H1 (cell line): ENCODE measurements around the gene KCNH1. TPM values are rescaled to one million over a fixed set of nuclear protein-coding genes. Genes with fewer than 3 reads are reported as not detected.

Source experiments
- CTCF ChIA-PET: fragments of 300-600 bp; sonication (Branson Sonifier 250); formaldehyde crosslinking; loops from one replicate; lab custom pipeline; 2021; ENCODE audit not compliant: partially characterized antibody; lab: Charles Lee
- POLR2A ChIA-PET: fragments of 300-600 bp; sonication (Branson Sonifier 250); formaldehyde crosslinking; loops from one replicate; lab custom pipeline; 2021; ENCODE audit warnings: inconsistent platforms; ENCODE audit not compliant: partially characterized antibody; lab: Charles Lee
- DNase-seq, 2 experiments: peaks; one replicate each; pipeline versions ENCODE4 v3.0.0 to v3.0.0-alpha.2; 2010 to 2022; ENCODE audit warnings: low spot score in 2 of 2, low read depth in 1 of 2, mixed read lengths in 1 of 2
- FAIRE-seq: peaks from 2 replicates; lab custom pipeline; 2011; peaks lifted over from hg19 to GRCh38; lab: Jason Lieb, UNC
- H2AFZ ChIP-seq: 2 replicates; pipeline ENCODE4 v1.8.1; 2012; ENCODE audit warnings: low read length, inconsistent platforms
- H2AK5ac ChIP-seq: 2 replicates; pipeline ENCODE4 v1.6.1; 2013; ENCODE audit warnings: low read depth, low read length
- H2BK120ac ChIP-seq: replicated peaks from 2 replicates; pipeline ENCODE3; 2013; ENCODE audit warnings: low read depth, low read length, inconsistent platforms
- H2BK12ac ChIP-seq: 2 replicates; pipeline ENCODE4 v1.6.1; 2013; ENCODE audit warnings: low read depth, low read length
- H2BK15ac ChIP-seq: 2 replicates; pipeline ENCODE4 v1.6.1; 2013; ENCODE audit warnings: low read length
- H2BK20ac ChIP-seq: 2 replicates; pipeline ENCODE4 v1.6.1; 2013; ENCODE audit warnings: low read length
- H2BK5ac ChIP-seq: 2 replicates; pipeline ENCODE4 v1.6.1; 2013; ENCODE audit warnings: low read depth, low read length
- H3K14ac ChIP-seq: 2 replicates; pipeline ENCODE4 v1.6.1; 2013; ENCODE audit warnings: inconsistent platforms; ENCODE audit not compliant: insufficient read length
- H3K18ac ChIP-seq: 2 replicates; pipeline ENCODE4 v1.6.1; 2013; ENCODE audit warnings: low read length; ENCODE audit errors: extremely low read depth
- H3K23ac ChIP-seq: 2 replicates; pipeline ENCODE4 v1.6.1; 2013; ENCODE audit warnings: inconsistent platforms; ENCODE audit not compliant: insufficient read length
- H3K23me2 ChIP-seq: 2 replicates; pipeline ENCODE4 v1.6.1; 2013; ENCODE audit warnings: low read depth, low read length
- H3K27ac ChIP-seq: 2 replicates; pipeline ENCODE4 v1.6.1; 2011; ENCODE audit warnings: low read depth, low read length, inconsistent platforms
- H3K27me3 ChIP-seq, 4 experiments: replicated peaks in 1 of 4; 1 replicate in 1 of 4; 2 replicates in 3 of 4; pipeline versions ENCODE4 v1.6.1 to v1.8.1; 2011 to 2013; ENCODE audit warnings: low read length in 3 of 4, mild to moderate bottlenecking in 3 of 4, inconsistent platforms in 2 of 4, mixed read lengths in 2 of 4, moderate library complexity in 1 of 4; ENCODE audit not compliant: control insufficient read depth in 3 of 4, insufficient read depth in 3 of 4; ENCODE audit errors: extremely low read depth in 1 of 4
- H3K36me3 ChIP-seq, 4 experiments: 2 replicates each; pipeline versions ENCODE4 v1.6.1 to v1.8.1; 2011 to 2013; ENCODE audit warnings: mild to moderate bottlenecking in 4 of 4, low read length in 3 of 4, moderate library complexity in 2 of 4, control low read depth in 1 of 4, inconsistent platforms in 1 of 4; ENCODE audit not compliant: insufficient read depth in 4 of 4, control insufficient read depth in 2 of 4
- H3K4ac ChIP-seq: replicated peaks from 2 replicates; pipeline ENCODE3; 2013; ENCODE audit warnings: low read length, low read depth, mixed read lengths, inconsistent platforms; ENCODE audit not compliant: insufficient read length
- H3K4me1 ChIP-seq, 4 experiments: replicated peaks in 1 of 4; 1 replicate in 1 of 4; 2 replicates in 3 of 4; pipeline versions ENCODE4 v1.6.1 to v1.8.1; 2011 to 2013; ENCODE audit warnings: low read length in 3 of 4, inconsistent platforms in 2 of 4, mixed read lengths in 1 of 4; ENCODE audit not compliant: insufficient read depth in 4 of 4, control insufficient read depth in 3 of 4
- H3K4me2 ChIP-seq, 2 experiments: 2 replicates each; pipeline versions ENCODE4 v1.6.1 to v1.8.1; 2011 to 2013; ENCODE audit warnings: low read depth in 2 of 2, low read length in 2 of 2, control low read depth in 1 of 2, inconsistent platforms in 1 of 2, mild to moderate bottlenecking in 1 of 2; ENCODE audit not compliant: insufficient read depth in 1 of 2
- H3K4me3 ChIP-seq, 4 experiments: fragments of 200-600, 300-600 bp in 1 of 4; sonication (generic), shearing (Covaris generic), sonication (Bioruptor Twin) in 1 of 4; 2 replicates each; pipeline versions ENCODE4 v1.5.1 to v1.8.1; 2011 to 2016; ENCODE audit warnings: low read length in 4 of 4, low read depth in 3 of 4, control low read depth in 2 of 4, inconsistent platforms in 2 of 4, mild to moderate bottlenecking in 2 of 4, mixed read lengths in 1 of 4, moderate library complexity in 1 of 4; ENCODE audit not compliant: insufficient read depth in 2 of 4; ENCODE audit errors: extremely low read depth in 1 of 4
- H3K56ac ChIP-seq: replicated peaks from 2 replicates; pipeline ENCODE3; 2013; ENCODE audit warnings: low read depth, mild to moderate bottlenecking, mixed read lengths, low read length, inconsistent platforms; ENCODE audit not compliant: insufficient read length
- H3K79me1 ChIP-seq: 2 replicates; pipeline ENCODE4 v1.6.1; 2013; ENCODE audit warnings: low read depth, low read length, control low read depth
- H3K79me2 ChIP-seq, 2 experiments: 2 replicates each; pipeline versions ENCODE4 v1.6.1 to v1.8.1; 2012 to 2013; ENCODE audit warnings: low read length in 2 of 2, mild to moderate bottlenecking in 2 of 2, inconsistent platforms in 1 of 2; ENCODE audit not compliant: insufficient read depth in 2 of 2, control insufficient read depth in 1 of 2
- H3K9ac ChIP-seq, 4 experiments: replicated peaks in 1 of 4; 1 replicate in 1 of 4; 2 replicates in 3 of 4; pipeline versions ENCODE4 v1.6.1 to v1.8.1; 2011 to 2013; ENCODE audit warnings: low read depth in 3 of 4, low read length in 3 of 4, control low read depth in 2 of 4, mild to moderate bottlenecking in 2 of 4, moderate library complexity in 2 of 4, inconsistent platforms in 1 of 4; ENCODE audit errors: extremely low read depth in 1 of 4
- H3K9me3 ChIP-seq, 2 experiments: 2 replicates each; pipeline versions ENCODE4 v1.6.1 to v1.8.1; 2012 to 2013; ENCODE audit warnings: mild to moderate bottlenecking in 2 of 2, moderate library complexity in 2 of 2, control low read depth in 1 of 2, inconsistent platforms in 1 of 2, low read depth in 1 of 2, low read length in 1 of 2, mixed read lengths in 1 of 2; ENCODE audit not compliant: insufficient read depth in 2 of 2
- H4K20me1 ChIP-seq, 2 experiments: replicated peaks in 1 of 2; 2 replicates each; pipeline versions ENCODE3 to v1.8.1; 2011 to 2013; ENCODE audit warnings: inconsistent platforms in 2 of 2, low read length in 2 of 2, mild to moderate bottlenecking in 1 of 2; ENCODE audit not compliant: insufficient read depth in 2 of 2, control insufficient read depth in 1 of 2
- H4K5ac ChIP-seq: 2 replicates; pipeline ENCODE4 v1.6.1; 2013; ENCODE audit warnings: low read length, low read depth, mixed read lengths, inconsistent platforms; ENCODE audit not compliant: insufficient read length
- H4K8ac ChIP-seq: 2 replicates; pipeline ENCODE4 v1.8.0; 2013; ENCODE audit warnings: mild to moderate bottlenecking, moderate library complexity, low read length, inconsistent platforms; ENCODE audit not compliant: insufficient read depth; ENCODE audit errors: extremely low read depth
- H4K91ac ChIP-seq: replicated peaks from 2 replicates; pipeline ENCODE3; 2013; ENCODE audit warnings: low read length, mixed read lengths, inconsistent platforms; ENCODE audit not compliant: insufficient read length
- EGR1 ChIP-seq: IDR thresholded peaks from 2 replicates; pipeline ENCODE4 v1.6.1; 2011; ENCODE audit warnings: low read depth, low read length, borderline replicate concordance
- EP300 ChIP-seq, 2 experiments: IDR thresholded peaks; 1 replicate in 1 of 2; 2 replicates in 1 of 2; pipeline ENCODE4 v1.6.1; 2011 to 2012; ENCODE audit warnings: low read depth in 2 of 2, low read length in 2 of 2, mild to moderate bottlenecking in 2 of 2, borderline replicate concordance in 1 of 2, inconsistent platforms in 1 of 2, moderate library complexity in 1 of 2
- GABPA ChIP-seq: IDR thresholded peaks from 2 replicates; pipeline ENCODE4 v1.6.1; 2011; ENCODE audit warnings: mild to moderate bottlenecking, low read length, moderate library complexity, borderline replicate concordance; ENCODE audit not compliant: insufficient read depth
- GTF2F1 ChIP-seq: IDR thresholded peaks from 2 replicates; pipeline ENCODE4 v1.6.1; 2012; ENCODE audit warnings: low read depth, low read length, improper control_type of control experiment, borderline replicate concordance
- JUND ChIP-seq: IDR thresholded peaks from 2 replicates; pipeline ENCODE4 v1.6.1; 2011; ENCODE audit warnings: mild to moderate bottlenecking, improper control_type of control experiment, low read length
- KDM4A ChIP-seq: IDR thresholded peaks from one replicate; pipeline ENCODE4 v1.7.1; 2012; ENCODE audit warnings: low read depth, mild to moderate bottlenecking, moderate library complexity, low read length, inconsistent platforms; ENCODE audit not compliant: severe bottlenecking
- NANOG ChIP-seq: IDR thresholded peaks from 2 replicates; pipeline ENCODE4 v1.6.1; 2011; ENCODE audit warnings: low read length, low read depth, mild to moderate bottlenecking, inconsistent platforms; ENCODE audit not compliant: insufficient read depth, poor library complexity, severe bottlenecking
- PHF8 ChIP-seq: fragments of 200-600 bp; sonication (generic); conservative IDR thresholded peaks from 2 replicates; pipeline ENCODE4 v1.7.1; 2012; ENCODE audit warnings: low read depth, mild to moderate bottlenecking, inconsistent platforms, low read length, moderate library complexity
- POLR2A ChIP-seq, 2 experiments: IDR thresholded peaks; 1 replicate in 1 of 2; 2 replicates in 1 of 2; pipeline ENCODE4 v1.6.1; 2011; ENCODE audit warnings: low read depth in 2 of 2, low read length in 2 of 2, mild to moderate bottlenecking in 2 of 2; ENCODE audit errors: control extremely low read depth in 1 of 2
- SIN3A ChIP-seq, 2 experiments: IDR thresholded peaks in 1 of 2; conservative IDR thresholded peaks in 1 of 2; 2 replicates each; pipeline ENCODE4 v1.6.1; 2011 to 2012; ENCODE audit warnings: low read length in 2 of 2, improper control_type of control experiment in 1 of 2, low read depth in 1 of 2, mild to moderate bottlenecking in 1 of 2
- SP2 ChIP-seq: IDR thresholded peaks from 2 replicates; pipeline ENCODE4 v1.6.1; 2012; ENCODE audit warnings: mild to moderate bottlenecking, low read length, inconsistent platforms
- SRF ChIP-seq: IDR thresholded peaks from 2 replicates; pipeline ENCODE4 v1.6.1; 2011; ENCODE audit warnings: mild to moderate bottlenecking, low read depth, low read length, moderate library complexity
- TAF7 ChIP-seq: optimal IDR thresholded peaks from 2 replicates; pipeline ENCODE3; 2011; ENCODE audit warnings: low read depth, mild to moderate bottlenecking, inconsistent platforms, low read length, moderate library complexity, borderline replicate concordance
- WGBS, 2 experiments: shearing (Covaris generic) in 1 of 2; methylation state at CpG; one replicate each; pipeline versions ENCODE4 v1.1.6 to v1.1.7; 2013 to 2015; ENCODE audit warnings: low lambda C conversion rate in 2 of 2, mixed read lengths in 2 of 2, inconsistent platforms in 1 of 2, low coverage in 1 of 2, missing lambda C conversion rate in 1 of 2; ENCODE audit not compliant: insufficient replicate concordance in 2 of 2, insufficient coverage in 1 of 2, insufficient read length in 1 of 2; ENCODE audit errors: extremely low coverage in 1 of 2, missing lambda C conversion rate in 1 of 2; 5-methylcytosine and 5-hydroxymethylcytosine counted together
- polyA plus RNA-seq, 7 experiments: library from polyadenylated mRNA; depleted of rRNA in 3 of 7; stranded (reverse) in 5 of 7; unstranded in 2 of 7; fragments of >200 nt in 5 of 7; fragments of 200-250 nt in 2 of 7; gene quantifications; 1 replicate in 5 of 7; 2 replicates in 1 of 7; 4 replicates in 1 of 7; pipeline versions ENCODE4 v1.2.1 to v1.2.3, GENCODE V29; 2011 to 2013; ENCODE audit warnings: missing spikeins in 2 of 7, mixed read lengths in 2 of 7
- total RNA-seq: library from RNA; stranded (reverse); fragmentation: NEBNext Ultra II Directional; extraction: Animal tissue kit (Norgen Biotek cat#: 25700); gene quantifications from 2 replicates; pipeline ENCODE4 v1.2.1, GENCODE V29; 2021

KCNH1 gene
- total and polyA plus RNA-seq, 2 of the 8 experiments (the other 6 are each of a cell fraction or from before 2014, with no cell fraction given): 0.27 to 0.34 TPM

- Histone ChIP-seq H3K4me3 (no peak overlapping the region), H3K36me3 (no peaks in the 10 kb centered on the region), H3K18ac (no peak overlapping the region), H3K27me3 (no peaks in the 10 kb centered on the region), H2AK5ac (no peak overlapping the region), H2BK5ac (no peak overlapping the region), H3K9ac (no peak overlapping the region), H4K8ac (no peak overlapping the region), H3K56ac (no peak overlapping the region), H4K91ac (no peak overlapping the region), H3K79me1 (no peaks in the 10 kb centered on the region), H3K4me2 (no peak overlapping the region), H3K9me3 (no peaks in the 10 kb centered on the region), H4K20me1 (peaks cover 0 to 1% of the 10 kb centered on the region in 2 experiments), H3K23me2 (no peaks in the 10 kb centered on the region), H3K4me1 (no peaks in the 10 kb centered on the region; a peak in 1 of 7 replicates), H2AFZ (no peak overlapping the region), H4K5ac (no peak overlapping the region), H3K79me2 (no peaks in the 10 kb centered on the region), H3K27ac (no peak overlapping the region), H2BK12ac (no peak overlapping the region), H2BK20ac (no peak overlapping the region), H2BK15ac (no peak overlapping the region), H3K4ac (no peak overlapping the region), H2BK120ac (no peak overlapping the region), H3K23ac (no peak overlapping the region), H3K14ac (no peak overlapping the region)
- POLR2A ChIA-PET: no interaction called here
- CTCF ChIA-PET: interaction anchor here (1.9 kb wide), 2 partner anchors 9 to 491 kb away, joined by 4 to 11 read pairs; no protein-coding TSS in a partner anchor
- DNase-seq (no peak), FAIRE-seq (no peak)
- WGBS, 2 experiments: 100% methylated on average over 1 of the region's 1 CpG; no CpG with 5 or more reads in 1 of the 2 experiments
- TF ChIP-seq GABPA (no peak), JUND (no peak), PHF8 (no peak), POLR2A (IDR thresholded peaks at IDR 0.05; ENCODE audit: control extremely low read depth in 1 of 2, low read depth in 2 of 2, low read length in 2 of 2) (no peak), KDM4A (no peak), NANOG (no peak), EP300 (IDR thresholded peaks at IDR 0.05; ENCODE audit: borderline replicate concordance in 1 of 2, low read depth in 2 of 2, low read length in 2 of 2) (no peak), SRF (no peak), SP2 (no peak), EGR1 (no peak), SIN3A (conservative IDR thresholded peaks at IDR 0.05 in 1 of 2, IDR thresholded peaks at IDR 0.05 in 1 of 2; ENCODE audit: low read depth in 1 of 2, low read length in 2 of 2) (no peak), TAF7 (no peak), GTF2F1 (no peak)
Measured at GRCh38 chr1:210940081-210940617, 193.8 kb downstream of the KCNH1 start.
